Osteoblast (primary cell): ENCODE data around the gene CPEB3. TPM values are rescaled to one million over a fixed set of nuclear protein-coding genes. Genes with fewer than 3 reads are reported as not detected.

Source experiments
- DNase-seq: peaks from one replicate; pipeline ENCODE4 v3.0.0; 2011; ENCODE audit warnings: low spot score, mixed read lengths; ENCODE audit not compliant: insufficient read length; ENCODE audit errors: missing footprints
- H2AFZ ChIP-seq: 2 replicates; pipeline ENCODE4 v1.6.0; 2011; ENCODE audit warnings: mild to moderate bottlenecking, low read length
- H3K27ac ChIP-seq: 2 replicates; pipeline ENCODE4 v1.5.1; 2011; ENCODE audit warnings: mild to moderate bottlenecking, low read depth, low read length, moderate library complexity
- H3K27me3 ChIP-seq: 2 replicates; pipeline ENCODE4 v1.6.0; 2012; ENCODE audit warnings: mild to moderate bottlenecking, control low read depth, inconsistent platforms, low read length, moderate library complexity; ENCODE audit not compliant: insufficient read depth
- H3K36me3 ChIP-seq: 2 replicates; pipeline ENCODE4 v1.5.1; 2011; ENCODE audit warnings: mild to moderate bottlenecking, low read length, control low read depth, moderate library complexity; ENCODE audit not compliant: insufficient read depth
- H3K4me1 ChIP-seq: 2 replicates; pipeline ENCODE4 v1.5.1; 2011; ENCODE audit warnings: mild to moderate bottlenecking, low read length, control low read depth, moderate library complexity; ENCODE audit not compliant: insufficient read depth
- H3K4me2 ChIP-seq: 2 replicates; pipeline ENCODE4 v1.6.0; 2011; ENCODE audit warnings: mild to moderate bottlenecking, low read length; ENCODE audit not compliant: insufficient read depth
- H3K4me3 ChIP-seq: fragments of 200-600 bp; sonication (generic); 3 replicates; pipeline ENCODE4 v1.5.1; 2012; ENCODE audit warnings: mild to moderate bottlenecking, low read length, inconsistent platforms; ENCODE audit not compliant: insufficient read depth
- H3K79me2 ChIP-seq: 2 replicates; pipeline ENCODE4 v1.6.0; 2012; ENCODE audit warnings: mild to moderate bottlenecking, low read length, control low read depth, inconsistent platforms; ENCODE audit not compliant: insufficient read depth
- H3K9me3 ChIP-seq: 2 replicates; pipeline ENCODE4 v1.5.1; 2011; ENCODE audit warnings: low read depth, low read length, control low read depth
- H4K20me1 ChIP-seq: 2 replicates; pipeline ENCODE4 v1.6.0; 2012; ENCODE audit warnings: mild to moderate bottlenecking, low read length, control low read depth; ENCODE audit not compliant: insufficient read depth
- CTCF ChIP-seq: IDR thresholded peaks from 2 replicates; pipeline ENCODE4 v1.5.1; 2011; ENCODE audit warnings: mild to moderate bottlenecking, low read depth, low read length, moderate library complexity; ENCODE audit errors: extremely low read depth
- total RNA-seq: library from RNA; depleted of rRNA; stranded (reverse); fragments of >200 nt; gene quantifications from 2 replicates; pipeline ENCODE4 v1.2.3, GENCODE V29; 2012

CPEB3 gene
- total RNA-seq, 1 donor: 1.1 TPM

DNA sequence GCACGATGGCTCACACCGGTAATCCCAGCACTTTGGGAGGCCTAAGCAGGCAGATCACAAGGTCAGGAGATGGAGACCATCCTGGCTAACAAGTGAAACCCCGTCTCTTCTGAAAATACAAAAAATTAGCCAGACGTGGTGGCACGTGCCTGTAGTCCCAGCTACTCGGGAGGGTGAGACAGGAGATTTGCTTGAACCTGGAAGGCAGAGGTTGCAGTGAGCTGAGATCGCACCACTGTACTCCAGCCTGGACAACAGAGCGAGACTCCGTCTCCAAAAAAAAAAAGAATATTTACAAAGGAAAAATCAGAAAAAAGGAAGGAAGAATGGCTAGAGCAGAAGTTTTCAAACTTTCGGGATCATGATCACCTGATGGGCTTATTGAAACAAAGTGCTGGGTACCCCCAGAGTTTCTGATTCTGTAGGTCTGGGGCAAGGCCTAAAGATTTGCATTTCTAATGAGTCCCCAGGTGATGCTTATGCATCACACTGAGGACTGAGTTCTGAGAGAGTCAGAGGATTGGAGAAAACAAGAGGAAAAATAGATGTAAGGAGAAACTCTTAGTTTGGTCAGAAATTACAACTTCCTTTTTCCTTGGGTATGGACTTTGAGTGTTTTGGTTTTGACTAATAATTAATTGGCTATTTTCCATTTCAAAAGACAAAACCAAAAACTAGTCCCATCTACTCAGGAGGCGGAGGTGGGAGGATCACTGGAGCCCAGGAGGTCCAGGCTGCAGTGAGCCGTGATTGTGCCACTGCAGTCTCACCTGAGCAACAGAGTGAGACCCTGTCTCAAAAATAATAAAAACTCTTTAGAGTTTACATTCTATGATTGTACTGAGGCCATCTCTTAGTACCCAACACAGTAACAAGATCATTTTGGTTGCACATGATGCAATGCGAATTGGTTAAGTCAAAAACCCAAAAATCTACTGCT, 14.5 kb upstream of the CPEB3 start:
- Histone ChIP-seq H3K4me1 (no peaks in the 10 kb centered on the region), H3K27me3 (no peaks in the 10 kb centered on the region), H3K27ac (no peak overlapping the region), H3K9me3 (no peaks in the 10 kb centered on the region), H2AFZ (no peak overlapping the region), H3K36me3 (peaks cover 9% of the 10 kb centered on the region), H3K4me3 (no peak overlapping the region), H3K4me2 (no peak overlapping the region), H3K79me2 (peaks cover 92% of the 10 kb centered on the region), H4K20me1 (peaks cover 37% of the 10 kb centered on the region)
- no peak for DNase-seq
- no peak for TF ChIP-seq CTCF

DNA sequence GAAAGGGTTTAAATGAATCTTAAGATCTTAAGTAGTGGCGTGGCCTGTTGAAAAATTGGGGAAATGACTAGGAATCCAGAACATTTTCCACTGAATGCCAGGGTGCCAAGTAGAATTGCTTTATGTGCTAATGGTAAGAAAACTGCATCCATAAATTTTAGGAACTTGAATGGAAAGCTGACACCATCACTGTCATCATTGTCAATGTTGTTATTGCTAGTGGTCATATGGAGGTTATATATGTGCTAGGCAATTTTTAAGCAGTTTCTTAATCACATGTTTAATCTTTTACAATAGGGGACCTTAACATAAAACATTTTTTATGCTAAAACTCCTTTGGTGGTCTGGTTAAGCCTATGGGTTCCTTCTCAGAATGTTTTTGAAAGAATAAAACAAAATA, 13.2 kb upstream of the CPEB3 start:
- no peaks in the 10 kb centered on the region for H3K9me3 ChIP-seq
- peaks cover 93% of the 10 kb centered on the region for H3K79me2 ChIP-seq
- TF ChIP-seq CTCF: no peak
- DNase-seq: no peak
- no peak overlapping the region for H2AFZ ChIP-seq
- H3K4me1 ChIP-seq: no peaks in the 10 kb centered on the region
- H3K4me3 ChIP-seq: no peak overlapping the region
- no peaks in the 10 kb centered on the region for H3K27me3 ChIP-seq
- H4K20me1 ChIP-seq: peaks cover 38% of the 10 kb centered on the region
- H3K4me2 ChIP-seq: no peak overlapping the region
- peaks cover 9% of the 10 kb centered on the region for H3K36me3 ChIP-seq
- no peak overlapping the region for H3K27ac ChIP-seq

DNA sequence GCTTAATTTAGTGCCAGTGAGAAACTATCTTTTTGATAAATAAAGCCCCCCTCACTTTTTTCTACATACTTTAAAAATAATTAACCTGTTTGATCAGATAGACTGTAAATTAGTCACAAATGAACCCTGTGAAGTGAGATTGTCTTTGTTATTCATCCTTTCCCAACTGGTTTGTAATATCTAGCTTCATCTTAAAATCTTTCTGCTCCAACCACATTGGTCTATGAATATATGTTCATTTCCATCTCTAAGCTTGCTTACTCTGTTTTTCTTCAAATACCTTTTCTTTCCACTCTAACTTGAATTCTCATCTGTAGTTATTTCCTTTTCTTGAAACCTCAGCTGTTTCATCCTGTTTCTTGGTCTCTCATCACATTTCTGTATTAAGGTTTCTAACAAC, 12.2 kb upstream of the CPEB3 start:
- Histone ChIP-seq H2AFZ (no peak overlapping the region), H3K4me1 (no peaks in the 10 kb centered on the region), H3K4me2 (no peak overlapping the region), H3K27me3 (no peaks in the 10 kb centered on the region), H3K9me3 (no peaks in the 10 kb centered on the region), H3K27ac (no peak overlapping the region), H3K79me2 (peaks cover 95% of the 10 kb centered on the region), H4K20me1 (peaks cover 41% of the 10 kb centered on the region), H3K4me3 (no peak overlapping the region), H3K36me3 (peaks cover 9% of the 10 kb centered on the region)
- no peak for DNase-seq
- TF ChIP-seq CTCF: no peak

- Histone ChIP-seq H4K20me1 (peaks cover 47% of the 10 kb centered on the region), H3K36me3 (peaks cover 18% of the 10 kb centered on the region), H3K27ac (no peak overlapping the region), H3K27me3 (no peaks in the 10 kb centered on the region), H3K9me3 (no peaks in the 10 kb centered on the region), H3K4me1 (no peaks in the 10 kb centered on the region), H3K4me2 (no peak overlapping the region), H2AFZ (no peak overlapping the region), H3K4me3 (no peak overlapping the region), H3K79me2 (peaks cover 96% of the 10 kb centered on the region)
- no peak for DNase-seq
- no peak for TF ChIP-seq CTCF
These were observed 7.6 kb upstream of the CPEB3 start for GRCh38 chr10:92298487-92298886.
